Heart right ventricle (tissue), 16 donors: ENCODE measurements around the gene CYSTM1. TPM values are rescaled to one million over a fixed set of nuclear protein-coding genes. Genes with fewer than 3 reads are reported as not detected.

Experiments used
- ATAC-seq, 8 donors: fragments of 200-7000 bp; cut with Tn5 transposase; one replicate each; pipeline ENCODE4 v1.9.1; 2020; ENCODE audit warnings: mild to moderate bottlenecking in 8 of 8, moderate library complexity in 8 of 8, moderate number of reproducible peaks in 1 of 8
- DNase-seq, 2 donors: peaks; one replicate each; pipeline ENCODE4 v3.0.0-alpha.2; 2020
- H3K27ac ChIP-seq, 10 donors: fragments of 200-600 bp; sonication (generic) in 2 of 10; one replicate each; pipeline versions ENCODE4 v1.5.0 to v1.8.0; 2020 to 2022; ENCODE audit warnings: mild to moderate bottlenecking in 3 of 10
- H3K27me3 ChIP-seq, 7 donors: fragments of 200-600 bp; one replicate each; pipeline ENCODE4 v1.8.0; 2021 to 2022; ENCODE audit warnings: mild to moderate bottlenecking in 2 of 7
- H3K36me3 ChIP-seq, 9 donors: fragments of 200-600 bp; sonication (generic) in 1 of 9; one replicate each; pipeline versions ENCODE4 v1.5.0 to v1.8.0; 2020 to 2022; ENCODE audit warnings: mild to moderate bottlenecking in 2 of 9
- H3K4me1 ChIP-seq, 9 donors: fragments of 200-600 bp; sonication (generic) in 1 of 9; one replicate each; pipeline versions ENCODE4 v1.5.0 to v1.8.0; 2020 to 2022; ENCODE audit warnings: mild to moderate bottlenecking in 4 of 9
- H3K4me3 ChIP-seq, 10 donors: fragments of 200-600 bp; sonication (generic) in 2 of 10; one replicate each; pipeline versions ENCODE4 v1.5.0 to v1.8.0; 2020 to 2022; ENCODE audit warnings: mild to moderate bottlenecking in 7 of 10, moderate library complexity in 2 of 10
- H3K9me3 ChIP-seq, 11 donors: fragments of 200-600 bp in 10 of 11; sonication (generic) in 2 of 11; one replicate each; pipeline versions ENCODE4 v1.5.0 to v1.8.0; 2013 to 2022; ENCODE audit warnings: mild to moderate bottlenecking in 2 of 11, control low read depth in 1 of 11, moderate library complexity in 1 of 11
- WGBS, 2 donors: extraction: QIAGEN DNeasy Blood & Tissue Kit; methylation state at CpG; one replicate each; pipeline ENCODE4 v1.1.7; 2013; ENCODE audit warnings: inconsistent platforms in 1 of 2; 5-methylcytosine and 5-hydroxymethylcytosine counted together
- intact Hi-C, 10 donors: fragments of 100-400 bp; cut with DNase I; formaldehyde crosslinking; loops; one replicate each; pipeline versions ENCODE4 v1.11.1 to v1.14.2; 2022
- polyA plus RNA-seq, 2 donors: library from polyadenylated mRNA; stranded (reverse); fragments of 200-250 nt; gene quantifications; one replicate each; pipeline ENCODE4 v1.2.3, GENCODE V29; 2013
- total RNA-seq, 10 donors: library from RNA; stranded (reverse); fragmentation: NEBNext Ultra II Directional in 3 of 10; extraction: Animal tissue kit (Norgen Biotek cat#: 25700) in 3 of 10; gene quantifications; one replicate each; pipeline versions ENCODE4 v1.2.1 to v1.2.4, GENCODE V29; 2021 to 2023
- TF ChIP-seq, protein P1 (sequence below), 9 donors: fragments of 200-600 bp; sonication (generic) in 2 of 9; IDR thresholded peaks; one replicate each; pipeline versions ENCODE4 v1.5.0 to v1.8.0; 2021 to 2022; ENCODE audit warnings: antibody characterized with exemption in 9 of 9, mild to moderate bottlenecking in 5 of 9, moderate library complexity in 1 of 9
- donor health status: Arrhythmogenic right ventricular cardiomyopathy.
- donor health status: ischemic (EF 13 %, LVEDD 7.1; RV severe dilation, severe dysfunction).
- donor health status: healthy with polysubstance abuse.
- donor health status: DM: no; HTN: yes; CAD: no.
- donor health status: DM: no; HTN: no; CAD: no.
- donor health status: ischemic (EF 25% LVEDD 6.9; RV normal size, moderate dysfunction).
- donor health status: ischemic (EF 25% LVEDD 5.7; RV mildly dilated, moderate dysfunction).
- donor health status: healthy.
- donor health status: DM: yes; HTN: yes; CAD: no.
- donor health status: Ischemic cardiomyopathy.
- donor health status: ischemic (EF 35%, LVEDD 5.7; RV mildly dilated, moderate dysfunction).
- donor health status: nonischemic (EF 11% LVEDD 7.7; RV severe dilation, severe dysfunction).
- donor health status: DM: yes; HTN: yes; CAD: no.
- donor health status: PGD.
- donor health status: ischemic (EF 29% LVEDD 5.4; RV normal size, mild dysfunction).
- donor health status: nonischemic (EF 23%, LVEDD 6.1; RV moderate dilation, normal function).

Gene CYSTM1
- total and polyA plus RNA-seq, 12 donors: 45.0 to 217 (median 95.3) TPM

DNA sequence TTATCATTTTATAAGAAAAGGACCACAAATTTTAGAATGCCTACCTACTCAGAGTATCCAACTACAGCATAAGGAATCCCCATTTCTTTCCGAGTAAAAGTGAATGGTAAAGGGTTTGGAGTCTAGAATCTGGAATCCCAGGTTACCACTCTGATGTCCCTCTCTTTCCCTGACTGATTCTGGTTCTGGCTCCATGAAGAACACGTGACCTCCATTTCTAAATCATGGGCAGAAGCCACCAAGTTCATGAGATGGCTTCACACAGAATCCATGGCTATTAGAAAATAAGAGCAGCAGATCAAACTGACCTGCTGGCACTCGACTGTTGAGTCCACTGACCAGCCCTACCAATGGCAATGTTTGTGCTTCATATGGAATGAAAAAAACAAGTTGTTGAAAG is 87.2 kb downstream of the CYSTM1 start:
- peaks cover 0 to 3% (median 0%) of the 10 kb centered on the region in 11 donors for H3K9me3 ChIP-seq
- H3K36me3 ChIP-seq: peaks cover 0 to 30% (median 0%) of the 10 kb centered on the region in 9 donors
- intact Hi-C loops: loop anchor here in 3 of 10 donors (5.0 kb wide), 2 partner anchors 35 to 40 kb away; partner anchors contain the start of gene PFDN1 (in 1 of the 3)
- H3K4me1 ChIP-seq: peaks cover 18 to 76% (median 52%) of the 10 kb centered on the region in 9 donors
- no peaks in the 10 kb centered on the region for H3K27me3 ChIP-seq
- ATAC-seq (peak in 2 of 8 donors; percentile 4 to 6), DNase-seq (no peak)
- TF ChIP-seq, protein P1, sequence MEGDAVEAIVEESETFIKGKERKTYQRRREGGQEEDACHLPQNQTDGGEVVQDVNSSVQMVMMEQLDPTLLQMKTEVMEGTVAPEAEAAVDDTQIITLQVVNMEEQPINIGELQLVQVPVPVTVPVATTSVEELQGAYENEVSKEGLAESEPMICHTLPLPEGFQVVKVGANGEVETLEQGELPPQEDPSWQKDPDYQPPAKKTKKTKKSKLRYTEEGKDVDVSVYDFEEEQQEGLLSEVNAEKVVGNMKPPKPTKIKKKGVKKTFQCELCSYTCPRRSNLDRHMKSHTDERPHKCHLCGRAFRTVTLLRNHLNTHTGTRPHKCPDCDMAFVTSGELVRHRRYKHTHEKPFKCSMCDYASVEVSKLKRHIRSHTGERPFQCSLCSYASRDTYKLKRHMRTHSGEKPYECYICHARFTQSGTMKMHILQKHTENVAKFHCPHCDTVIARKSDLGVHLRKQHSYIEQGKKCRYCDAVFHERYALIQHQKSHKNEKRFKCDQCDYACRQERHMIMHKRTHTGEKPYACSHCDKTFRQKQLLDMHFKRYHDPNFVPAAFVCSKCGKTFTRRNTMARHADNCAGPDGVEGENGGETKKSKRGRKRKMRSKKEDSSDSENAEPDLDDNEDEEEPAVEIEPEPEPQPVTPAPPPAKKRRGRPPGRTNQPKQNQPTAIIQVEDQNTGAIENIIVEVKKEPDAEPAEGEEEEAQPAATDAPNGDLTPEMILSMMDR (IDR thresholded peaks at IDR 0.05): no peak
- 67 to 89% methylated on average over 3 of the region's 3 CpGs for WGBS, 2 donors
- H3K4me3 ChIP-seq: no peak overlapping the region
- H3K27ac ChIP-seq: peak overlapping the region in 9 of 10 donors; percentile 57 to 89 (median 76)

DNA sequence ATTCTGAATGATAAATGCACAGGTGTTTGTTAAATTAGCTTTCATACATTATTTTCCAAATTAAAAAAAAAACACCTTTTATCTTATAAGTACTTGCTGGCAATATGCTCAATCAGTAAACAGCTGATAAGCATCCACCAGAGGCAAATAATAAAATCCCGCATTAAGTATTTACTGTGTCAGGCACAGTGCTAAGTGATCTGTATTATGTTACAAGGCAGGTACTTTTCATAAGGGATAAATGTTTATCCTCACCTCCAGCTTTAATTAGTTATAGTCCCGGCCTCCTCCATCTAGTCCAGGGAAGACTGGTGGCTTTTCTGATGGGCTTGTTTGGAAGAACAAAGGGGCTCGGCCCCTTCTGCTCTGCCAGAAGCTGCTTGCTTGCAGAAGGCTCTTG is 87.9 kb downstream of the CYSTM1 start:
- 61 to 74% methylated on average over 3 of the region's 3 CpGs for WGBS, 2 donors
- DNase-seq (no peak), ATAC-seq (no peak)
- Histone ChIP-seq H3K9me3 (peaks cover 0 to 3% (median 0%) of the 10 kb centered on the region in 11 donors), H3K27me3 (no peaks in the 10 kb centered on the region), H3K4me3 (no peak overlapping the region), H3K27ac (peak overlapping the region in 4 of 10 donors; percentile 18 to 87 (median 74)), H3K36me3 (peaks cover 0 to 25% (median 0%) of the 10 kb centered on the region in 9 donors), H3K4me1 (peaks cover 19 to 76% (median 56%) of the 10 kb centered on the region in 9 donors)
- intact Hi-C loops: loop anchor here in 3 of 10 donors (5.0 kb wide), 2 partner anchors 34 to 39 kb away; partner anchors contain the start of gene PFDN1 (in 1 of the 3)
- TF ChIP-seq, protein P1 (IDR thresholded peaks at IDR 0.05): no peak

DNA sequence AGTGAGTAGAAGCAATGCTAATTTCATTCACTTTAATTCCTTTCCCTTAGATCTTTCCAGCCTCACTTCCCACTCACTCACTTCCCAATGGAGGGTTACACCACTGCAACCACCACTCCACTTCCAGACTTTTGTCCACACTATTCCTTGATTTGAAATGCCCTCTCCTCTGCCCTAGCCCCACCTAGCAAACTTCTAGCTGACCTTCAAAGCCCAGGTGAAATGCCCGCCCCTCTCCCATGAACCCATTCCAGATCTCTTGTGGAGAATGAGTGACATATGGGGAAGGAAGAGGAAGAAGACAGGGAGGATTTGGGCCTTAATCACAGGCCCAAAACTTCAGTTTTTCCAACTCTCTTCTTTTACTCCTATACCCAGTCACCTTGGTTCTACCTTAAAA is 90.9 kb downstream of the CYSTM1 start:
- no peak for DNase-seq
- WGBS, 2 donors: 100% methylated on average over 1 of the region's 1 CpG
- H3K27me3 ChIP-seq: no peaks in the 10 kb centered on the region
- ATAC-seq: no peak
- no peaks in the 10 kb centered on the region for H3K9me3 ChIP-seq
- H3K27ac ChIP-seq: peak overlapping the region in 7 of 10 donors; percentile 2 to 92 (median 76)
- TF ChIP-seq, protein P1 (IDR thresholded peaks at IDR 0.05): no peak
- intact Hi-C loops: no loop called here
- H3K36me3 ChIP-seq: no peaks in the 10 kb centered on the region
- H3K4me3 ChIP-seq: no peak overlapping the region
- H3K4me1 ChIP-seq: peaks cover 19 to 84% (median 60%) of the 10 kb centered on the region in 9 donors

- TF ChIP-seq, protein P1 (IDR thresholded peaks at IDR 0.05): no peak
- peak overlapping the region in 9 of 10 donors; percentile 64 to 92 (median 83) for H3K27ac ChIP-seq
- H3K27me3 ChIP-seq: no peaks in the 10 kb centered on the region
- WGBS, 2 donors: 90 to 91% methylated on average over 6 of the region's 6 CpGs
- ATAC-seq (no peak), DNase-seq (no peak)
- H3K36me3 ChIP-seq: no peaks in the 10 kb centered on the region
- H3K9me3 ChIP-seq: no peaks in the 10 kb centered on the region
- intact Hi-C loops: no loop called here
- H3K4me1 ChIP-seq: peaks cover 14 to 76% (median 53%) of the 10 kb centered on the region in 9 donors
- peak overlapping the region in 4 of 10 donors; percentile 17 to 37 (median 22) for H3K4me3 ChIP-seq
Measured at GRCh38 chr5:140266471-140267200, 91.6 kb downstream of the CYSTM1 start.
